HAP-1 (cell line): ENCODE results near the gene ATL3.
"Not testable (repeated sequence)": the region's sequence is repeated elsewhere in the genome, so short reads cannot be mapped to it uniquely, and the experiment has no call there.

Source experiments
- DNase-seq, 2 experiments: peaks; one replicate each; pipeline ENCODE4 v3.0.0-alpha.2; 2016 to 2020; ENCODE audit warnings: low spot score in 2 of 2
- H3K27me3 ChIP-seq: fragments of 250-450 bp; sonication (Bioruptor Pico); 2 replicates; pipeline ENCODE4 v1.5.1; 2020; ENCODE audit warnings: low read depth, mild to moderate bottlenecking, moderate library complexity
- H3K36me3 ChIP-seq: fragments of 250-450 bp; sonication (Bioruptor Pico); replicated peaks from 2 replicates; pipeline ENCODE4 v1.5.1; 2020; ENCODE audit warnings: mild to moderate bottlenecking
- H3K4me1 ChIP-seq: fragments of 250-450 bp; sonication (Bioruptor Pico); 2 replicates; pipeline ENCODE4 v1.5.1; 2020; ENCODE audit warnings: mild to moderate bottlenecking
- H3K4me3 ChIP-seq: fragments of 250-450 bp; sonication (Bioruptor Pico); 2 replicates; pipeline ENCODE4 v1.5.1; 2020; ENCODE audit warnings: mild to moderate bottlenecking, moderate library complexity
- H3K9me3 ChIP-seq: fragments of 250-450 bp; sonication (Bioruptor Pico); 2 replicates; pipeline ENCODE4 v1.5.1; 2020; ENCODE audit warnings: mild to moderate bottlenecking, moderate library complexity
- in situ Hi-C: fragments of 300-500 bp; cut with MboI; formaldehyde crosslinking; loops from 3 replicates; pipeline ENCODE4 v1.14.3; 2020; ENCODE audit warnings: low sequenced_read_pairs, inconsistent platforms, mixed read lengths

ATL3 gene

DNA sequence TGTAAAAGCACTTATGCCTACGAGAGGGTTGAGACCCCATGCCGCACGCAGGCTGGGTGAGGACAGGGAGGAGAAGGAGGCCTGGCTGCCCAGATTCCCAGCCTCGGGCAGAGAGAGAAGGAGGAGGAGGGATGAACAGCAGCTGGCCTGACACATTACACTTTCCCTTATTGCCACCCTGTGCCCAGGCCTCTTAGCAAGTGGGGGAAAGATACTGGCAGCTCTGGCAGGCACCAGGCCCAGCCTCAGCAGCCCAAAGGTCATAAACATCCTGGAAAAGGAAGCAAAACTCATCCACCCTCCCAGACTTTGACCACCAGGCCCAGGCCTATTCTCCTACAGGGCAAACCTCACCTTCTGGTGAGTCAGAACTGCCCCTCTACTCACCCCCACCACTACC is 61.6 kb downstream of the ATL3 start:
- peaks cover 31% of the 10 kb centered on the region for H3K4me1 ChIP-seq
- no peaks in the 10 kb centered on the region for H3K9me3 ChIP-seq
- DNase-seq = no peak
- H3K36me3 ChIP-seq = peaks cover 9% of the 10 kb centered on the region; the same call in 1 of the 2 replicates
- no peak overlapping the region for H3K4me3 ChIP-seq
- H3K27me3 ChIP-seq = no peaks in the 10 kb centered on the region
- in situ Hi-C loops = no loop called here

DNA sequence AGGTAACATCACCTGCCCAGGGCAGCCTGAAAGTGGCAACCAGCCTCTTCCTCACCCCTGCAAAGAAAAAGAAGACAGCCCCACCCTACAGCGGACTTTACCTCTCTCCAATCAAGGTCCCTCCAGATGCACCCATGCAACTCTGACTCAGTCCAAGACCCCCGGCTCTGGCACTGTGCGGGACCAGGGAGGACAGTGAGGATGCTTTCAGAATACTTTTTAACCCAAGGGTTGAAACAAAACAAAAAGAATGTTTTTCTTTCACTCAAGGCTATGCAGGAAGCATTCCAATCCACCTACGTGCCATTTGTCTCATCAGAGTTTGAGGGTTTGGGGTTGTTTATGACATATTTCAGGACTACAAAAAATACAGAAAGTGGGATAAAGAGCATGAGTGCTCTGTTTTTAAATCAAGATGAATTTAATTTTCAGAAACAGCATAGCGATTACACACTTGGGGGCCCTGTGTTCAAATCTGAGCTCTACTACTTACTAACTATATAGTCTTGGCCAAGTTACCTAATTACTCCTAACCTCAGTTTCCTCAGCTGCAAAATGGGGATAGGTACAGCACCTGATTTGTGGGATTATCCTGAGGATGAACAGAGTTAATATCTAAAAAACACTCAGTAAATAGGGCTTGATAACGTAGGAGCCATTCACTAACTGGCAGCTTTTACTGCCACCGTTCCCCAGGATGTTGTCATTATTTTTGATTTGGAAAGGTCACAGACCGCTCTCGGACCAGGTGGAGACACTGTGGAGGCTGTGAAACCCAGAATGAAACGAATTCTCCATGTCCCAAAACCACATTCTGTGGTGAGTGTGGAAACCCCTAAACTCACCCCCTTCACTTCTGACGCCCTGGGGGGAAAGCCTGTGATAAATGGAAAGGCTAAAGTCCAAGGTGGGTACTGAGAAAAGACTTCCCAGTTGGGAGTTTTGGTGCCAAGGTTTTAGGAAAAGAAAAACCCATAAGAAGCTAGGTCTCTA is 62.5 kb downstream of the ATL3 start:
- in situ Hi-C loops = no loop called here
- Histone ChIP-seq H3K4me3 (no peak overlapping the region), H3K9me3 (no peaks in the 10 kb centered on the region), H3K27me3 (no peaks in the 10 kb centered on the region), H3K36me3 (peaks cover 12% of the 10 kb centered on the region; the same call in 1 of the 2 replicates), H3K4me1 (peaks cover 39% of the 10 kb centered on the region)
- no peak for DNase-seq

DNA sequence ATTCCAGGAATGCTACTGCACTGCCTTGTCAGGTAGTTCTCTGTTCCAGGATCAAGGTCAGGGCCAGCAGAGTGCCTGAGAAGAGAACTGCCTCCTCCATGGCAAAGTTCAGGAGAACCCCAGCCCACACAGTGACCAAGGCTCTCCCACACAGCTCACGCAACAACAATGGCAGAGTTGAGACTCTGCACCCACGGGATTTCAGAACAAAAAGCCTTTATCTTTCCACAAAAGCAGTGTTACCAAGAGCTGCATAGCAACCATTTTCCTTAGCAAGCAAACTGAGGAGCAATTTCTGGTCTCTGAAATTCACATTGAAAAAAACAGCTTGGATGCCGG is 68.0 kb downstream of the ATL3 start:
- H3K9me3 ChIP-seq = no peaks in the 10 kb centered on the region
- peak; percentile 83 to 91 for DNase-seq
- in situ Hi-C loops = no loop called here

GRCh38 chr11:63602290-63603179 is 68.6 kb downstream of the ATL3 start:
- in situ Hi-C loops, H3K4me3 ChIP-seq, H3K27me3 ChIP-seq, H3K9me3 ChIP-seq: not testable (repeated sequence)
- peak in 1 of 2 experiments; percentile 2 for DNase-seq
- peaks cover 21% of the 10 kb centered on the region for H3K36me3 ChIP-seq
- peaks cover 21% of the 10 kb centered on the region for H3K4me1 ChIP-seq

More for the DNA sequence above, 68.0 kb downstream of the ATL3 start:
- Histone ChIP-seq H3K4me1 (peaks cover 21% of the 10 kb centered on the region), H3K36me3 (peaks cover 15% of the 10 kb centered on the region), H3K4me3 (no peak overlapping the region), H3K27me3 (no peaks in the 10 kb centered on the region)

GRCh38 chr11:63599211-63600122 is 71.7 kb downstream of the ATL3 start:
- in situ Hi-C loops = no loop called here
- H3K9me3 ChIP-seq = no peaks in the 10 kb centered on the region
- H3K4me1 ChIP-seq = peaks cover 18% of the 10 kb centered on the region
- no peak overlapping the region for H3K4me3 ChIP-seq
- H3K36me3 ChIP-seq = peaks cover 33% of the 10 kb centered on the region
- no peaks in the 10 kb centered on the region for H3K27me3 ChIP-seq
- DNase-seq = no peak

DNA sequence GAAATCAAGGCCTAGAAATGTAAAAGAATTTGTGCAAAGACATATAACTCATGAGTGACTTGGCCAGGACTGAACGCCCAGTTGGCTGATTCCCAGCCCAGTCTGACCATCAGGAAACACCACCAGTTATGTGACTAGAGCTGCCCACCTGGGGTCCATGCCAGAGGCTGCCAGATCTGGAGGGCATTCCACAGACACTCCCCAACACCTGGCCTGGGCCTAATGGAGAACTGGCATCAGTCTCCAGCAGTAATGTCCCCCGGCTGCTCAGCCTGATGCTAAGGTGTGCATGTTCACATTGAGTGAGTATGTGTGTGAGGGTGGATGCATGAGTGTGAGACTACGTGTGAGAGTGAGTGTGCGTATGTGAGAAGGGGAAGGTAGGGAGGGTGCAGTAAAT is 72.6 kb downstream of the ATL3 start:
- no peak for DNase-seq
- peaks cover 8% of the 10 kb centered on the region for H3K4me1 ChIP-seq
- peaks cover 36% of the 10 kb centered on the region for H3K36me3 ChIP-seq
- H3K4me3 ChIP-seq = no peak overlapping the region
- in situ Hi-C loops = no loop called here
- no peaks in the 10 kb centered on the region for H3K27me3 ChIP-seq
- H3K9me3 ChIP-seq = no peaks in the 10 kb centered on the region

DNA sequence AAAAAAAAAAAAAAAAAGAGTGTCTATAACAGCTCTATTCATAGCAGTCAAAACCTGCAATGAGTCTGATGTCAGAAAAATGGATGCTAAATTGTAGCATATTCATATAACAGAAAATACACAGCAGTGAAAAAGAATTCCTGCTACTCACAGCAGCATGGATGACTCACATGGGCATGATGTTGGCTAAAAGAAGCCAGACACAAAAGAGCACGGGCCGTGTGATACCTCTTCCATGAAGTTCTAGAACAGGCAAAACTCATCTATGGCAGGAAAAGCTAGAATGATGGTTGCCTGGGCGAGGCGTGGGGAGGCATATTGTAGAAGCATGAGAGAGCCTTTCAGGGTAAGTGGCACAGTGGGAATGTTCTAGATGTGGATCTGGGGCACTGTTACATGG is 75.9 kb downstream of the ATL3 start:
- H3K4me1 ChIP-seq = no peaks in the 10 kb centered on the region
- DNase-seq = peak in 1 of 2 experiments; percentile 3
- H3K36me3 ChIP-seq = peaks cover 58% of the 10 kb centered on the region
- H3K9me3 ChIP-seq = no peaks in the 10 kb centered on the region
- no peak overlapping the region for H3K4me3 ChIP-seq
- H3K27me3 ChIP-seq = no peaks in the 10 kb centered on the region
- in situ Hi-C loops = no loop called here

DNA sequence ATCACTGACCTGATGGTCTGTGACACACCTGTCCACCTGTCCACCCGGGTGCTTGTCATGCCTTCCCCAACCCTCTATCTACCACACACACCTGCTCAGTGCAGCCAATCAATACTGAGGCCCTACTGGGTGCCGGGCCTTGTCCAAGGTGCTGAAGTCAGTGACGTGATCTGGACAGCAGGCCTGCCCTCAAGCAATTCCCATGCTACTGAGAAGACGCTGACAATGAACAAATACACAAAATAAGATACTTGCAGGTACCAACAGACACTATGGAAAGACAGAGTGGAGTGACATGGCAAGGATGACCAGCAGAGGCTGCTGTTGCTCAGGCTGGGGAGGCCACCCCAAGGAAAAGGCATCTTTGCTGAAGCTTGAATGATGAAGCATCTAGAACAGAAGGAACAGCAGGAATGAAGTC is 78.2 kb downstream of the ATL3 start:
- peaks cover 69% of the 10 kb centered on the region for H3K36me3 ChIP-seq
- DNase-seq = peak in 1 of 2 experiments; percentile 59
- H3K4me3 ChIP-seq = no peak overlapping the region
- H3K9me3 ChIP-seq = no peaks in the 10 kb centered on the region
- in situ Hi-C loops = no loop called here
- no peaks in the 10 kb centered on the region for H3K27me3 ChIP-seq
- H3K4me1 ChIP-seq = no peaks in the 10 kb centered on the region

DNA sequence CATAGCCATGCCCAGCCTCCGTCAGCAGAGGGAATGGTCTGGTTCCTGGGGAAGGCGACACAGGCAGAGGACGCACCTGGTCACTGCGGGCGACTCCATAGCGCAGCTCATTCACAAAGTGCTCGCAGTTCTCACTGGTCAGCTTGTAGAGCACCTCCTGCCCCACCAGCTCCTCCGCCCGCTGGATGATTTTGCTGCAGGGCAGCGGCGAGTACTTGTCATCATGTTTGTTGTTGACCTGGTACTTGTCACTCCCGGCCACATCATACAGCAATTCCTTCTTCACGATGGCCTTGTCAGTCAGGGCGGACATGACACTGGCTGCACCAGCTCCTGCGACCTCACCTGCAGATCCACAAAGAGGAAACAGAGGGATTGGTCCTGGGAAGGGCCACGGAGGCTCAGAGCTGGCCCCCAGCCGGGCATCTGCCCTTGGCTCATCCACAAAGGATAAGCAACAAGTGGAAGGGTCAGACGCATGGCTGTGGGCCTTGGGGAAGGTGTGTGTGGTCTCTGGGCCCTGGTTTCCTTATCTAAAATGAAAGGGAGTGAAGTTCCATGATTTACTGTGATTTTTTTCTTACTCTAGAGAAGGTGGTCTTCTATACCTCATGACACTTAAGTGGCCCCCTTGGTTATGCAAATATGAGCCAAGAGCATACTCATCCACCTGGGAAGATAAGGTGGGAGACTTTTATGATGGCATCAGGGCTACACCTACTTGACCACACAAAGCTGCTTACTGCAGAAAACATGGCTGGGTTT is 81.0 kb downstream of the ATL3 start:
- in situ Hi-C loops = no loop called here
- DNase-seq = no peak
- H3K36me3 ChIP-seq = peaks cover 68% of the 10 kb centered on the region
- no peak overlapping the region for H3K4me3 ChIP-seq
- no peaks in the 10 kb centered on the region for H3K4me1 ChIP-seq
- H3K27me3 ChIP-seq = no peaks in the 10 kb centered on the region
- H3K9me3 ChIP-seq = no peaks in the 10 kb centered on the region

DNA sequence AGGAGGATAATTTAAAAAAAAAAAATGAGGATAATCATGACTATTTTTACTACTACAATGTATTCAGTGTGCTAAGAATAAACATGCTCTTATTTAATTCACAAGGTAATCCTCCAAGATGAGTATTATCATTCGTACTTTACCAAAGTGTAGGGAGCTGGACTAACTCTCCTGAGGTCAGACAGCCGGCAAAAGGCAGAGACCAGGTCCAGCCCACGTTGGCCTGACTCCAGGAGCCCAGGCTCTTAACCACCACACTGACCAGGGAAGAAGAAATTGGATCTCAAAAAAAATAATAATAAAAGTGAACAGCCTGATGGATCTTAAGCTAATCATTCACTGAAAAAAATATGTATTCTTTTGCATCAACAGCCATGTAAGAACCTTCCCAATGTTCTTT is 82.2 kb downstream of the ATL3 start:
- in situ Hi-C loops = no loop called here
- Histone ChIP-seq H3K4me3 (no peak overlapping the region), H3K27me3 (no peaks in the 10 kb centered on the region), H3K4me1 (no peaks in the 10 kb centered on the region), H3K9me3 (no peaks in the 10 kb centered on the region), H3K36me3 (peaks cover 68% of the 10 kb centered on the region)
- DNase-seq = no peak

GRCh38 chr11:63586451-63587166 is 84.6 kb downstream of the ATL3 start:
- H3K9me3 ChIP-seq = peaks cover 11% of the 10 kb centered on the region
- peaks cover 10% of the 10 kb centered on the region for H3K4me1 ChIP-seq
- in situ Hi-C loops = no loop called here
- H3K27me3 ChIP-seq = no peaks in the 10 kb centered on the region
- no peak for DNase-seq
- H3K4me3 ChIP-seq = no peak overlapping the region
- peaks cover 70% of the 10 kb centered on the region for H3K36me3 ChIP-seq

DNA sequence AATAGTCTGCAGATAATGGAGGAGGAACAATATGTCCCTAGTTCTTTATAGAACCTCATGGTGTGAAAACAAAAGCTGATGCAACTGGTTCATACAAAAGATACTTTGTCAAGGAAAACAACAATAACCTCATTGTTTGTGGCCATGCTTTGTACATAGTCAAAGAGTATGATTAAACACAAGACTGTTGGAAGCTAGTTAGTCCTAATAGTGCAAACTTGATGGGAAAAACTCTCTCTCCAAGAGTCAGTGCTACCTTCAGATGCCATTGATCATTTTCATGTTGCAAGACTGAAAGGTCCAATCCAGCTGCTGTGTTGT is 87.9 kb downstream of the ATL3 start:
- in situ Hi-C loops = no loop called here
- Histone ChIP-seq H3K9me3 (peaks cover 16% of the 10 kb centered on the region), H3K4me1 (peaks cover 10% of the 10 kb centered on the region), H3K4me3 (no peak overlapping the region), H3K27me3 (no peaks in the 10 kb centered on the region), H3K36me3 (peaks cover 71% of the 10 kb centered on the region)
- DNase-seq = peak in 1 of 2 experiments; percentile 36
